GM12891 (cell line): ENCODE data around the gene HIP1R.
"Not testable (repeated sequence)": the region's sequence is repeated elsewhere in the genome, so short reads cannot be mapped to it uniquely, and the experiment has no call there.

Experiments
- DNase-seq: peaks from one replicate; pipeline ENCODE4 v3.0.0; 2011; ENCODE audit warnings: low spot score; ENCODE audit not compliant: insufficient read length
- FAIRE-seq: peaks from 2 replicates; lab custom pipeline; 2011; peaks lifted over from hg19 to GRCh38; lab: Jason Lieb, UNC
- PAX5 ChIP-seq: IDR thresholded peaks from 2 replicates; pipeline ENCODE4 v1.6.1; 2011; ENCODE audit warnings: low read length, moderate library complexity, mild to moderate bottlenecking; ENCODE audit not compliant: insufficient read depth, severe bottlenecking
- POLR2A ChIP-seq: IDR thresholded peaks from 2 replicates; pipeline ENCODE4 v1.6.1; 2011; ENCODE audit warnings: low read depth, low read length, control low read depth
- POLR2AphosphoS5 ChIP-seq: IDR thresholded peaks from 2 replicates; pipeline ENCODE4 v1.6.1; 2011; ENCODE audit warnings: low read depth, low read length, control low read depth
- POU2F2 ChIP-seq: IDR thresholded peaks from 2 replicates; pipeline ENCODE4 v1.6.1; 2011; ENCODE audit warnings: low read depth, mild to moderate bottlenecking, control low read depth, low read length, moderate library complexity
- SPI1 ChIP-seq: IDR thresholded peaks from 2 replicates; pipeline ENCODE4 v1.6.1; 2011; ENCODE audit warnings: low read depth, low read length, control low read depth
- TAF1 ChIP-seq: IDR thresholded peaks from 2 replicates; pipeline ENCODE4 v1.6.1; 2011; ENCODE audit warnings: low read depth, low read length, control low read depth

The HIP1R gene

GRCh38 chr12:122893208-122894153 is 58.2 kb downstream of the HIP1R start:
- no peak for FAIRE-seq
- no peak for DNase-seq
- no peak for TF ChIP-seq PAX5
- no peak for TF ChIP-seq SPI1
- no peak for TF ChIP-seq POU2F2
- no peak for TF ChIP-seq POLR2A
- no peak for TF ChIP-seq POLR2AphosphoS5

DNA sequence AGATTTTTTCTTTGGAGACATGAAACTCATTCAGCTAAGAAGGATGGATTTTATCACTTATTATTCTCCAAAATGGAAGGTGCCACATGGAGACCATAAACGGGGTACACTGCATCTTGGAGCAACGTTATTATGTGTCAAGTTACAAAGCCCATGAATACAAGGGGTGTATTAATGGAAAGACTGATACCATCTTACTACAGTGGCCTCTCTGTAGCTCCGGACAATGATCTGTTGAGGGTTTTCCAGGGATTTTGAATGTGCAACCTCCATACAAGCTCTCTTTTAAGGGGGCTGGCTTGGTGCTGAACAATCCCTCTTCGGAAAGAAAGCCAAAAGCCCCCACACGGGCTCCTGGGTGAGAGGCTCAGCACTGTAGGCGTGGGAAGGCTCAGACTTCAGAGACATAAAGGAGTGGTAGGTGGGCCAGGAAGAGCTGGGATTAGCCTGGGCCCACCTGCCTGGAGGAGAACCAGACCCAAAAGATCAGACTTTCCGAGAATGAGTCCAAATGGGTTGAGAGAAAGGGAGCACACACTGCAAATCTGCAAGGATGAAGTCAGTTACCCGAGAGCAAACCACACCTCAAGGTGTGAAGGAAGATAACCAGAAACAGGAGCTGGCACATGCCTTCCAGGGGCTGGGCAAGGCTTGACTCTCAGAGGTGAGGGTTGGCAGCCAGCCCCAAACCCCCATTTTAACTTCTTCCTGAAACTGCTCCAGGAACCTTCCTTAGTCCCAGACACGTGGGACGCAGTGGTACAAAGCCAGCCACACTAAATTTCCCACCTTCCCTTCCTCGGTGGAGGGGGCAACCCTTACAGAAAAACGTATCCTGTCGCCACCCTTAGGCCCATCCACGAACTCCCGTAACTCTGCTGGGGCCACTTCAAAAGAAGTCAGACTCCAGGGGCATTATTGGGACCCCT is 59.2 kb downstream of the HIP1R start:
- FAIRE-seq (no peak), DNase-seq (no peak)
- no peak for TF ChIP-seq SPI1
- TF ChIP-seq POLR2A, result no peak
- no peak for TF ChIP-seq PAX5
- no peak for TF ChIP-seq TAF1
- TF ChIP-seq POLR2AphosphoS5, result no peak
- no peak for TF ChIP-seq POU2F2

- no peak for FAIRE-seq
- no peak for TF ChIP-seq POLR2A
- 0 out of 2 replicates have a peak, but pooled peaks have one; percentile 20 for TF ChIP-seq SPI1
- DNase-seq, result no peak
Measured at GRCh38 chr12:122895320-122895703, 60.1 kb downstream of the HIP1R start.

DNA sequence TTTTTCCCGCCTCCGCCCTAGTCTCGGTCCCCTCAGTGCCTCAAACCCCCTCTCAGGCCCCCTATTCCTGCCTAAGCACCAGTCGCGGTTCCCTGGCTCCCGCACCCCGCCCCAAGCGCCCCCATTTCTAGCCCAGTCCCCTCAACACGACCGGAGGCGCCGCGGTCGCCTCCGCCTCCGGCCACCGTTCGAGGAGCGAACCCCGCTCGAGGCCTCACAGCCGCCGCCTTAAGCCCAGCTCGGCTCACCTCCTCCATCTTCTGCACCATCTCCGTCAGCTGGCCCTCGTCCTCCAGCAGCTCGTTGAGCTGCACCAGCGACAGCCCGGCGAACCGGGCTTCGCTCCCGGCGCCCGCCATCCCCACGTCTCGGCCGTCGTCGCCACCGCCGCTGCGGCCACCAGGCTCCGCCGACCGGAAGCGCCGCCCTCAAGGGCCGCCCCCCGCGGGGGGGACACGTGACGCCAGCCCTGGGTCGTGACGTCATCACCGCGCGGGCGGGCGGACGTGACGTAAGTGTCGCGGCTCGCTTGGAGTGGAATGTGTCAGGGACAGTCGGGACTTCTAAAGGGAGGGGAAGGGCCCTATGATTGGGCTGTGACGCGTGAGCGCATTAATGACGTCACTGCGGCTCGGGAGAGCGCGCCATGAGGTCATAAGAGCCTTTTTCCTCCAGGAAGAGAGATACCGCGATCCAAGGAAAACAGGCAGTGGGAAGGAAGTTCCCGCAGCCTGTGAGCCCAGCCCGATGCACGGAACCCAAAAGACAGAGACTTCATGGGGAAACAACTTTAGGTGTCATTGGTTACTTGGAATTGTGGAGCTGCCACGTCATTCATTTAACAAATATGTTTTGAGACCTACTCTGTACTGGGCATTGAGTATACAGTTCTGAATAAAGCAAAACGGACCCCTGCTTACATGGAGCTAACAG is 60.7 kb downstream of the HIP1R start, which contains the start of gene VPS37B:
Gene VPS37B, minus strand, starts transcription at position 421 of the 933 bp plus-strand sequence. Its CDS starts 62 bp downstream, at position 359.
- peak; percentile 73 for DNase-seq
- peak; percentile 92 for FAIRE-seq
- no peak for TF ChIP-seq SPI1
- peak; percentile 71 for TF ChIP-seq POLR2AphosphoS5
- TF ChIP-seq TAF1, result peak; percentile 49; the same call in 1 of the 2 replicates
- 0 out of 2 replicates have a peak, but pooled peaks have one; percentile 41 for TF ChIP-seq POU2F2
- peak; percentile 79; the same call in 1 of the 2 replicates for TF ChIP-seq POLR2A
- TF ChIP-seq PAX5, result no peak

- DNase-seq (no peak), FAIRE-seq (no peak)
- TF ChIP-seq TAF1 (no peak), POLR2AphosphoS5 (no peak), PAX5 (no peak), POLR2A (no peak)
Measured at GRCh38 chr12:122896662-122897061, 61.4 kb downstream of the HIP1R start.

DNA sequence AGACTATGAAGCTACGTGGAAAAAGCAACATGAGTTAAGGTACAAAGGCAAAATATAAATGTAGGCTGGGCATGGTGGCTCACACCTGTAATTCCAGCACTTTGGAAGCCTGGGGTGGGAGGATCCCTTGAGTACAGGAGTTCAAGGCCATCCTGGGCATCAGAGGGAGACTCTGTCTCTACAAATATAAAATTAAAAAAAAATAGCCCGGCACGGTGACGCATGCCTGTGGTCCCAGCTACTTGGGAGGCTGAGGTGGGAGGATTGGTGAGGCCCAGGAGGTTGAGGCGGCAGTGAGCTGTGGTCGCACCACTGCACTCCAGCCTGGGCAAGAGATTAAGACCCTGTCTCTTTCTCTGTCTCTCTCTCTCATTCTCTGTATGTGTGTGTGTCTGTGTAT is 64.6 kb downstream of the HIP1R start:
- DNase-seq (no peak), FAIRE-seq (no peak)
- TF ChIP-seq POU2F2 (no peak), PAX5 (no peak), TAF1 (no peak), SPI1 (no peak), POLR2AphosphoS5 (no peak), POLR2A (no peak)

DNA sequence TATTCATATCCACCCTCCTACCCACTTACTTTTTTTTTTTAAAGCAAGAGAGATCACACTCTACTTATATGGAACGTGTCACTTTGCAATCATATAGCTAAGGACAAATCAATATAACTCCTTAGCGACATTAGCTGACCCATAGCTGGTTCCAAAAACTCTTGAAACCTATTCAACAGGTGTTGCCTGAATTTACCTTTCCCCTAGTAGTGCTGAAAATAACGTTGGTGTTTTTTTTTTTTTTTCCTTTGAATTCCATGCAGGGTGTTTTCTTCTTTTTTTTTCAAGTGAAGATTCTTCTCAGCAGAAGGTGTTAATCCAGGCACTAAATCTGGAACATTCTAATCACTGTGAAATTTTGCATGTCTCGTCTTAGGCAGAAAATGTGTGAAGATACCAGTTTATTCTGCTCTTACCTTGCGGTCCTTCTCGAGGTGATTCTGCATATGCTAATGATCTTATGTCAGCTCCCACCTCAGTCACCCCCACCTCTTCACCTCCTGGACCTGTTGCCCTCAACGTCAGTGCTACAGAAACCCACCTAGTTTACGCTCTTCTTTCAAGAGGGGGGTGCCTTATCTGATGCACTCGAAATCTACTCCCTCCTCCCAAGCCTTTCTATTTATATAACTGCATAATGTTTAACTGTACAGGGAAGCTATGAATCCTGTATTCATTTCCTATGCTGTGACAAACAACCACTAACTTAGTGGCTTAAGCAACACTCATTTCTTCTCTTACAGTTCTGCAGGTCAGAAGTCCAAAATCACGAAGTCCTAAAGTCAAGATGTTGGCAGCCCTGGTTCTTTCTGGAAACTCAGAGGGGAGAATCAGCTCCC is 67.8 kb downstream of the HIP1R start:
- no peak for DNase-seq
- TF ChIP-seq POU2F2 (no peak), SPI1 (no peak), POLR2A (no peak), TAF1 (no peak), PAX5 (no peak), POLR2AphosphoS5 (no peak)
- FAIRE-seq, result no peak

DNA sequence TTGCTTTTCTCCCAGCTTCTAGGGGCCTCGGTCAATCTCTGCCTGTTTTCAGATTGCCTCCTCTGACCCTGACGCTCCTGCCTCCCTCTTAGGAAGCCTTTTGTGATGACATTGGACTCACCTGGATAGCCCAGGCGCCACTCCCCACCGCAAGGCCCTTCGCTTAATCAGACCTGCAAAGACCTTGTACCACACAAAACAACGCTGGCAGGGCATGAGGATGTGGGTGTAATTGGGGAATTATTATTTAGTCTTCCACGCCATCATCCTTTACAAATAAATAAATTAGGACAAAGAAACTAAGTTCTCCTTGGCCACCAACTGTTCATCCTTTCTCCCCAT is 68.4 kb downstream of the HIP1R start:
- FAIRE-seq (no peak), DNase-seq (no peak)

GRCh38 chr12:122905258-122905657 is 70.0 kb downstream of the HIP1R start:
- not testable (repeated sequence) for DNase-seq, FAIRE-seq

More for the DNA sequence above, 68.4 kb downstream of the HIP1R start:
- TF ChIP-seq POLR2A (no peak), TAF1 (no peak), POLR2AphosphoS5 (no peak), POU2F2 (no peak), SPI1 (no peak), PAX5 (no peak)
